GM18520 (cell line): ENCODE data around the gene SOS2.
"Not testable (repeated sequence)": the region's sequence is repeated elsewhere in the genome, so short reads cannot be mapped to it uniquely, and the experiment has no call there.

ENCODE experiments used
- ATAC-seq: cut with Tn5 transposase; IDR thresholded peaks from one replicate; pipeline ENCODE4 v1.9.1; 2021; ENCODE audit not compliant: unreplicated experiment

SOS2 gene

DNA sequence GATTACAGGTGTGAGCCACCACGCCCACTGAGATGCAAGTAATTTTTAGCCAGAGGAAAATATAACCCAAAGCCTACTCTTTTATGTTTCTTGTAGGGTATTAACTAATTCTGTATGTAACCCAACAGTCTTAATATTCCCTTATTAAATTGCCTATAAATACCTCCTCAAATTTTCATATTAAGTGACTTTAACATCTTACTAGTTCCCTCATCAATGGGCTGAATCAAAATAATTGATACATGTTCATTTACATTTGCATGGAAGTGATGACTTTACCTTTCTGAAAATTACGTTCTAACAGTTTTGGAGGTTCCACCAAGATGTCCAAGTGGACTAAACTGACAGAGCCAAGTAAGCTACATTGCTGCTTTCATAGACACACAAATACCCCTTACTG, 3.1 kb downstream of the SOS2 start:
- no peak for ATAC-seq

DNA sequence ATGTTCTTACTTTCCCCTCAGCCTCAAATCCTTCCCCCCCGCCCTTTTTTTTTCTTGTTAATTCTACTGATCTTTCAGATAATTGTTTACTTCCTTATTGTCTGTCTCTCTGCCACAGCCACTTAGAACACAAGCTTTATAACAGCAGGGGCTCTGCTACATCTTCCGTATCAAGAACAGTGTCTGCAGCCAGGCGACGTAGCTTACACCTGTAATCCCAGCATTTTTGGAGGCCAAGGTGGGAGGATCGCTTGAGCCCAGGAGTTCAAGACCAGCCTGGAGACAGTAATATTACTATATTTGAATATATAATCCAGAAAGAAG, 5.4 kb downstream of the SOS2 start:
- ATAC-seq, result no peak

DNA sequence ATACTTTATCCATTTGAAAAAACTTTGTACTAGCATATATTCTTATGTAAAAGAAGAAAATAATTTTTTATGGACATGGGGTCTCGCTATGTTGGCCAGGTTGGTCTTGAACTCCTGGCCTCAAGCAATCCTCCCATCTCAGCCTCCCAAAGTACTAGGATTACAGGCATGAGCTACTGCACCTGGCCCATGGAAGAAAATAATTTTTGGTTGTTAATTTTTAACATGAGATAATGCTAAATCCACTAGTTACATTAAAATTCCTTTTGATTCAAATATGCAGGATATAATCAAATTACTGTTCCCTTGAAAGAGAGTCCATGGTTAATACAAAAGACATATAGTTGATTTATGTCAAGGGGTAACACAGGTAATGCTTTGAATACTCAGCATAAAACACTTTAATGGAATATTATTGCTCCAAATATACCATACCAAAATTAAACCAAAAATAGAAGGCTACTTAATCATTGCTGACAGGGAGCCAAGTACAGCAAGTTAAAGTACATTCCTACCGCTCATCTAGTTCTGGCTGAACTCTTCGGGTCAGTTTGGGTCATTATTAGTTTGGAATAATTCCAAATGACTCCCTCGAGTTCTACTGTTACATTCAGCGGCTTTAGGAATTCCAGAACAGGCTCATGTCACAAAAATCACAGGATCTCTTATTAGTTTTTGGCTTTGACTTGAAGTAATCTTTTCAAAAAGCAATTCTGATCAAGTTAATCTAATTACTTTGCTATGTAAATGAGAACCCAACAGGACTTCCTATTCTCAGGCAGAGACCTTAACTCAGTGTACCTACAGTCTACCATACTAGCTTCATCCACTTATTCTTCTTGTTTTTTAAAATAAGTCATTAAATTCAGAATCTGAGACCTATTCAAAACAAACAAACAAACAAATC, 6.1 kb downstream of the SOS2 start:
- ATAC-seq, result no peak

DNA sequence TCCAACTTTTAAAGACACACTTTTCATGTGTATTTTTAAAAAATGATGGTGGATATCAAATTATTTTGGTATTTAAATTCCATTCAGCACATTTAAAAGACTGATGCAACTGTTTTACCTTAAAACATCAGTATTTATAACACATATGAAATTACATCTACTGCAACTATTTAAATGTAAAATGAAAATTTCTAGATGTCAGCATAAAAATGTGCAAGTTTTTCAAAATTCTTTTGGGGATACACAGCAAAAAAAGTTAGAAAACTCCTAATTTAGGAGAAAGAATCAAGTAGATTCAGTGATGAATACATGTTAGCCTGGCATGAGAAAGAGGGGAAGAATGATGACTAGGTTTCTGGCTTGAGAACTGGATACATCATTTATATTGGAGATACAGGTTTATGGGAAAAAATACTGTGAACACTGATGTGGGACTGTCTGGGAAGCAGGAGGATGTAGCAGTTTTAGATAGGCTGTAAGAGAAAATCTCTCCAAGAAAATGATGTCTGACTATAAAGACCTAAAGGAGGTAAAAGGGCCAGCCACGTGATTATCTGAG, 9.2 kb downstream of the SOS2 start:
- ATAC-seq, result no peak

DNA sequence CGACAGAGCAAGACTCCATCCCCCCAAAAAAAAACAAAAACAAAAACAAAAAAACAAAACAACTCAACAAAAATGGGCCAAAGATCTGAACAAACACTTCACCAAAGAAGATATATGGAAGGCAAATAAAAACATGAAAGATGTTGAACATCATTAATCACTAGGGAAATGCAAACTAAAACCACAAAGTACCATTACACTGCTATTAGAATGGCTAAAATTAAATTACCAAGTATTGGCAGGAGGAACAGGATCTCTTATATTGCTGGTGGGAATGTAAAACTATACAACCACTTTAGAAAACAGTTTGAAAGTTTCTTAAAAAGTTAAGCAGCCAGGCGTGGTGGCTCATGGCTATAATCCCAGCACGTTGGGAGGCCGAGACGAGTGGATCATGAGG, 12.9 kb downstream of the SOS2 start:
- ATAC-seq, result no peak

DNA sequence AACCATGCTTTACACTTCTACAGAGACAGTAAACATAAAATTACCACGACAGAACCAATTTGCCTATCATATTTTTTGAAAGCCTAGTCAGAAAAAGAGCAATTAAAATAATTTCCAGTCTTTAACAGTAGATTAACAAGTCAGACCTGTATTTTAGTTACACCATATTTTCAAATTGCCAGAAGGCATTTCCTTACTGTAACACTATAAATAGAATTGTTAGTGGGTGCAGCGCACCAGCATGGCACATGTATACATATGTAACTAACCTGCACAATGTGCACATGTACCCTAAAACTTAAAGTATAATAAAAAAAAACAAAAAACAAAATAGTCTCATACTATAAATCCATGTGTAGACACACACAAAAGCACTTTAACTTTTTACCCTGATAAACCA, 16.0 kb downstream of the SOS2 start:
- ATAC-seq, result no peak

DNA sequence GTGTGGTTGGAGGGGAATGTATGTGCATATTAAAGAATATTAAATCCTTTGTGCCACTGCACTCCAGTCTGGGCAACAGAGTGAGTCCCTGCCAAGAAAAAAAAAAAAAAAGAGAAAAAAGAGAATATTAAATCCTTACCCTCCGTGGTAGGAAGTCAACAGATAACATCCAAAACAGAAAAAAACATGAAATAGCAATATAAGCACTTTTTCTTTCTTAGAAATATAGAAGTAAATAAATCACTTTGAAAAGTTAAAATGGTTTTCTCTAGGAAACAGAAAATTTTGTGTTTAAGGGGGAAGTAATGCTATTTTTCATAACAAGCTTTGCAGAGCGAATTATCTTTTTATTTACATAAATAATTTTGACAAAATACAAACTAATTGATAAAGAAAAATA, 17.6 kb downstream of the SOS2 start:
- no peak for ATAC-seq

DNA sequence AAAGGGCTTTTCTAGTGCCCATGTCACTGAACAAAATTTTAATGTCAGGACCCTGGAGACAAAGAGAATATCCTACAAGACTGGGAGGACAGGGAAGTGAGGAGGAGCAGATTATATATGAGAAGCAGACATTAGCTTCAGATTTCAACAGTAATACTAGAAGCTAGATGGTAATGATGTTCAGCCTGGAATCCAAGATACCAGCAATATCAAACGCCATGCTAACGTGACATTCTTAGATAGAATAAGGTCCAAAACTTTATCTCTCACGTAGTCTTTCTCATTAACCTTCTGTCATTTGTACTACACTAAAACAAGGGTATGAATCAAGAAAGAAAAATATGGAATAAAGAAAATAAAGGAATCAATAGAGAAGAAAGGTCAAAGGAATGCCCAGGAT, 18.7 kb downstream of the SOS2 start:
- no peak for ATAC-seq

DNA sequence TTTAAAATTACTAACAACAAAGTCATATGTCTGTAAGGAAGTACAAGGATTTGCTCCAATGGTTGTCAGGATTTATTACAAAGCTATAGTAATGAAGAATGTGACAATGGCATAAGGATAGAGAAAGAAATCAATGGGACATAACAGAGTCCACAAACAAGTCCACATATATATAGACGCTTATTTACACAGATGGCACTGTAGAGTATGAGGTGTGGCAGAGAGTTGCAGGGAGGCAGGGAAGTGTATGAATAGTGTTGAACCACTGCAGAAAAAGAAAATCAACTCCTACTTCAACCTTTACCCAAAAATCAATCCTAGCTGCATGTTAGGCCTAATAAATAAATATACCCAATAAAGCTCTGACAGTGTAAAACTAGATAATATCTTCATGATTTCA, 21.3 kb downstream of the SOS2 start:
- no peak for ATAC-seq

DNA sequence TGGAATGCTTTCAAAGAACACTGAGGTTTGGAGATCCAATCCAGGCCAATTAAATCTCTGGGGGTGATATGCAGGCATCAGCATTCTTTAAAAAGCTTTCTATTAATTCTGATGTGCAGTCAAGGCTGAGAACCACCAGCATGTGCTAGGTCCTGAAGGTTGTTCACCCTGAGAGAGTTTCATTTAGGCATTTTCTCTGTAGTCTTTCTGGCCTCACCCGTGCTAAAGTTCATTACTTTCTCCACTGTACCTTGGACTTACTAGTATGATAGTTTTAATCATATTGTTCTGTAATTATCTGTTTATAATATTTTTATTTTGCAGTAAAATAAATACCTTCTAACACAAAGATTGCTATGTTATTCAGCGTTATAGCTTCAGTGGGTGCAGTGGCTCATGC, 32.9 kb downstream of the SOS2 start:
- no peak for ATAC-seq

DNA sequence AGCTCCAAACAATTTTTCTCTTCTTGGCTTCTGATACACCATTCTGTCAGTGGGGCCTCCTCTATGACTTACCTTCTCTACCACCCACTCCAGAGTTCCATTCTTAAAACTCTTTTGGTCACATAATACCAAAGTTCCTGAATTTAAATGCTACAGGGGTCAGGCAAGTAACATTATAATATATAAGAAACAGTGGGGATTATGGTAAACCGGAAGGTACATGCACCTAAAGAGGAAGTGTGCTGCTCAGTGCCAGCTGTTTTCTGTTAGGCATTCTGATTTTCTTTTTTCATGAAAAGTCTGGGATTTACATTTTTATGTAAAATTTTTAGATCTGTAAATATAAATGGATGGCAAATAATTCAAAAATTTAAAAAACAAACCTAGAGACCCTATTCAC, 39.9 kb downstream of the SOS2 start:
- no peak for ATAC-seq

DNA sequence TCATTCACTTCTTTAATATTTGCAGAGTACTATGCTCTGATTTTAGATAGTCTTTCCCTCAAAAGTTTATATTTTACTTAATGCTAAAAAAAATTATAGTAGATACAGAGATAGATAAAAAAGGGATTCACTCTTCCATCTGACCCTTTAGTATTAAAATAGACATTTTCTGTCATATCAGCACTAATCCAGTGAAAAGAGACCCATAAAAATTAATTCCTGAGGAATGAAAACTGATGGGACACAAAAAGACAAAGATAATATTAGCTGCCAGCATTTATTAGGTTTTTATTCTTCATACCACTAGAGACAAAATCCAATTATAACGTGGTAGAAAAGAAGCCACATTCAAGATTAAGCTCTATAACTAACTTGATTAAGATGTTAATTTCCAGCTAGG, 45.3 kb downstream of the SOS2 start:
- no peak for ATAC-seq

DNA sequence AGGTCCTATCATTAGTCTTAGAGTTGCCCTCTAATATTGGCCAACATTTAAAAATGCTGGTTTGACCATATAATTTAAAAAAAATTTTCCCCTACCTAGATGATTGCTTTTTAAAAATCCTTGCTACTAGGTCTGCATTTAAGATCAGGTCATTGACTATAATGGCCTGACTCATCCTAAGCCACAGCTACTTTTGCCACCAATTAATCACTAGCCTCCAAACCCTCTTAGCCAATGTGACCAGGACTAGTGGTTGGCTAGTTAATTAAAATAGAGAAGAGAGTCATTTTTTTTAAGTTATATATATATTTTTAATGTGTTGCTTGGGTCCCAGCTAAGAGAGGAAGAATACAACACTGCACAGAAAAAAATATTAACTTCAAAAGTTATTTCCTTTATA, 57.5 kb downstream of the SOS2 start:
- ATAC-seq, result no peak

DNA sequence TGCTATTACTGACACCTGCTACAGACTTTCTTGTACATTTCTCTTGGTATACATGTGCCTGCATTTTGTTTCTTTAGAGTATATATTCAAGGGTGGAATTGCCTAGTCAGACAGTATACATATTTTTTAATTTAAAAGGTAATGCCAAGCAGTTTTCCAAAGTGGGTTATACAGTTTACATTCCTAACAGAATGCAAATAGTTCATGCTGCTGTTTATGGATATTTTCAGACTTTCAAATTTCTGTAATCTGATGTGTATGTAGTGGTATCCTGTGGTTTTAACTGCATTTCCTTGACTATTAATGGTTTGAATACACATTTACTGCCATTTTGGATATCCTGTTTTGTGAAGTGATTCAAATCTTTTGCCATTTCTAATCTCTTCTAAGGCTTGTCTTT, 59.5 kb downstream of the SOS2 start:
- no peak for ATAC-seq

DNA sequence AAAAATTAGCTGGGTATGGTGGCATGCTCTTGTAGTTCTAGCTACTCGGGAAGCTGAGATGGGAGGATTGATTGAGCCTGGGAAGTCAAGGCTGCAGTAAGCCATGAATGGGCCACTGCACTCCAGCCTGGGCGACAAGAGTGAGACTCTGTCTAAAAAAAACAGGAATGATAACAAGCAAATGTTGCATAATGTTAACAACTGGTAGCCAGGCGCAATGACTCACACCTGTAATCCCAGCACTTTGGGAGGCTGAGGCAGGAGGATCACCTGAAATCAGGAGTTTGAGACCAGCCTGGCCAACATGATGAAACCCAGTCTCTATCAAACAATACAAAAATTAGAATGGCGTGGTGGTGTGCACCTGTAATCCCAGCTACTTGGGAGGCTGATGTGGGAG, 64.0 kb downstream of the SOS2 start:
- ATAC-seq, result not testable (repeated sequence)

DNA sequence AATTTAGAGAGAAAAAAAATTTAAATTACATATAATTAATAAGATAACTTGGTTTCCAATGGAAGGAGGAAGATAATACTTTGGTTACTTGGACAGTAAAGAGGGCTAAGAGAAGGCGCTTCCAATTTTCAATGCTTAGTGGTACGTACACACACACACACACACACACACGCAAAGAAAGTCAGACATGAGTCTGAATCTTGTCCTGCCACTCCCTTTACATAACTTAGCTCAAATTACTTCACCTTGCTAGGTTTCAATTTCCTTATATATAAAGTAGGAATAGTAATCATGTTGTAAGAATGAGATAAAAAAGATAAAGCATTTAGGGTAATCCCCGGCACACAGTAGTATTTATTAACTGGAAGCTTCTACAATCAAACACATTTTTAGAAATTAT, 75.3 kb downstream of the SOS2 start:
- ATAC-seq, result no peak

DNA sequence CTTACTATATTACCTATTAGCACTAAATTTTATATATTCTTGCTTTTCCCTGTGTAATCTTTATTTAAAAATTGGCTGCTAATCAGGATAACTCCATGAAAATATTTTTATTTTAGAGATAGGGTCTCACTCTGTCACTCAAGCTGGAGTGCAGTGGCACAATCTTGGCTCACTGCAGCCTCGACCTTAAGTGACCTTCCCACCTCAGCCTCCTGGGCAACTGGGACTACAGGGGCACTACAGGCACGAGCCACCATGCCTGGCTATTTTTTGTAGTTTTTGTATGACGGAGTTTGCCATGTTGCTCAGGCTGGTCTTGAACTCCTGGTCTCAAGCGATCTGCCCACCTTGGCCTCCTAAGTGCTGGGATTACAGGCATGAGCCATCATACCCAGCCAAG, 82.6 kb downstream of the SOS2 start:
- no peak for ATAC-seq

DNA sequence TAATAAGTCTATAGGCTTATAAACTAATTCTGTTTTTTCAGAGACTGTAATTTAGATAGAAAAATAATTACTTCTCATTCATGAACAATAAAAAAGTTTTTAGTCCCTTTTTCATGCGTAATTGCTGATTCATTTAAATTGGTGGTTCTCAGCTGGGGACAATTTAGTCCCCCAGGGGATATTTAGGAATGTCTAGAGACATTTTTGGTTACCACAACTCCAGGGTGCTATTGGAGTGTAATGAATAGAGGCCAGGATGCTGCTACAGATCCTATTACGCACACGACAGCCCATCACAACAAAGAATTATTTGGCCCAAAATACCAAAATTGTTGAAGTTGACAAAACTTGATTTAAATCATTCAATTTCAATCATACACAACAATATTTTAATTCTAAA, 92.2 kb downstream of the SOS2 start:
- ATAC-seq, result no peak

DNA sequence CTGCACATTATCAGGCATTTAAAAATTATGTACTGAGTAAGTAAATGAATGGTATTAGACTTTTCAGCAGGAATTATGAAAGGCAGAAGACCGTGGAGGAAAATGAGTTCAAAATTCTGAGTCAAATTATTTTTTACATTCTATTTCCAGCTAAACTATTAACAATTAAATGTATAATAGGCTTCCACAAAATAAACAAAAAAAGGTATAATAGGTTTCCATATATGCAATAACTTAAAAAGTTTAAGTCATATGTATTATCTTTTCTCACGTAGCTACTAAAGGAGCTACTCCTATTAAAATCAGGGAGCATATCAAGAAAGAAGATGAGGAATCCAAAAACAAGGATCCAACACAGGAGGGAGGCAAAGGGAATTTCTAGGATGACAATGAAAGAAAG, 103.6 kb downstream of the SOS2 start:
- ATAC-seq, result no peak

DNA sequence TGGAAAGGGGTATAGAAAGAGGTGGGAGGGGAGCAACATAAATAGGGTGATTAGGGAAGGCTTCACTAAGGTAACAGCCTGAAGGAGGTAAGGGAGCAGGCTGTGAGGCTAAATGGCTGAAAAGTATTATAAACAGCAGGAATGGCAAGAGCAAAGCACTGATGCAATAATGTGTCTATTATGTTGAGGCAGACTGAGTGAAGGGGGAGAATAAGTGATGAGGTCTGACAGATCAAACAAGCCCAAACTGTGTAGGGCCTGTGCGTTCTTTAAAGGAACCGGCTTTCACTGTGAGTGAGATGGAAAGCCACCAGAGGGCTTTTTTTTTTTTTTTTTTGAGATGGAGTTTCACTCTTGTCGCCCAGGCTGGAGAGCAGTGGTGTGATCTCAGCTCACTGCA, 108.3 kb downstream of the SOS2 start:
- ATAC-seq, result no peak

DNA sequence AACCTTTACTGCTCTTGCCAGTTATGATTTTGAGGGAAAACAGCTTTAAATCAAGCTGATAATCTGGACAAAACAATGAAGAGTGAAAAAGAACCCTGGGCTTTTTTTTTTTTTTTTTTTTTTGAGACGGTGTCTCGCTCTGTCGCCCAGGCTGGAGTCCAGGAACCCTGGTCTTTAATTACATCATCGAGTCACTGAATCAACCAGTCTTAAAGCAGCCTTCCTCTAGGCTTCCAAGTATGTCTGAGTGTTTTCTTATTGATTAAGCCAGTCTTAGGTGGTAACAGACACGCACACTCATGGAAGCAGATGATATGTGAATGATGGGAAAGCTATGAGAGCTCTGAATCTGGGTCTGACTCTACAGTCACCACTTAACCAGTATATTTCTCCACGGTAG, 109.1 kb downstream of the SOS2 start:
- ATAC-seq, result no peak

DNA sequence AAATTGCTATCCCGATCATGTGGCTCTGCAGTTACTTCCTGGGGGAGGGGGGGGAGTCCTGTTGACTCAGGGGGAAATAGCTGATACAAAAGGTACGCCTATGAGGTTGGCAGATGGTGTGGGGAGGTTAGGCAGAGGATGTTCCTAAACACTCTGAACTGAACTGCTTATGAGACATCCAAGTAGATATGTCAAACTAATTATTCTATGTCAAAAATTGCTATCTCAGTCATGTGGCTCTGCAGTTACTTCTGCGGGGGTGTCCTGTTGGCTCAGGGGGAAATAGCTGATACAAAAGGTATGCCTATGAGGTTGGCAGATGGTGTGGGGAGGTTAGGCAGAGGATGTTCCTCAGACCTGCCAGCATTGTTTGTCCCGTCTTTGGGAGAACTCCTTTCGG, 109.9 kb downstream of the SOS2 start:
- no peak for ATAC-seq

DNA sequence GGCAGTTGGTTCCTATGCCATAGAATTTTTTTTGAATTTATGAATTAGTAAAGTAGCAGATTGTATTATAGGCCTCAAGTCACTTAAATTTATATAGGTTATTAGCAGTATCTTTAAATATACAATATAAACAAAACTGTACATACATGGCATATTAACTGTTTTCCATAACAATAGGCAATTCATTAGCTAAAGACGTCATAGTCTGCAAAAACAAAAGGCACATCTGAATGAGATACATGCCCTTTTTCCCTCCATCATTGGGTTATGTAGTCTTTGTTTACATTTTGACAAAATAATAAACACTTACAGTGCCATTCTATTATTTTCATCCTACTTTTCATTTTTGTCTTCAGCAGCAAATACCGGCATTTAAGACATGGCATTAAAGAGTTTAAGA, 113.9 kb downstream of the SOS2 start:
- ATAC-seq, result no peak
